ENCODE results near the gene STXBP5L.
A peak's percentile ranks its signal among the peaks of the same experiment; 100 is the strongest.
"Not testable (repeated sequence)": the region's sequence is repeated elsewhere in the genome, so short reads cannot be mapped to it uniquely, and the experiment has no call there.

Gene STXBP5L

GRCh38 chr3:120983841-120984240 is 75.8 kb downstream of the STXBP5L start:
- no peak for DNase-seq
- intact Hi-C loops (cut with DNase I), result no loop called here

GRCh38 chr3:120985242-120985641 is 77.2 kb downstream of the STXBP5L start:
- no peak for DNase-seq
- intact Hi-C loops (cut with DNase I), result no loop called here

- intact Hi-C loops (cut with DNase I), result no loop called here
- no peak for DNase-seq
These were observed 81.0 kb downstream of the STXBP5L start for GRCh38 chr3:120988994-120989393.

GRCh38 chr3:121018917-121019321 is 110.9 kb downstream of the STXBP5L start:
- no peak for DNase-seq
- intact Hi-C loops (cut with DNase I), result no loop called here

- intact Hi-C loops (cut with DNase I), result no loop called here
- DNase-seq, result peak in 1 of 42 donors; percentile 29
These were observed 155.6 kb downstream of the STXBP5L start for GRCh38 chr3:121063628-121064027.

GRCh38 chr3:121064121-121064520 is 156.1 kb downstream of the STXBP5L start:
- DNase-seq, result no peak
- intact Hi-C loops (cut with DNase I), result no loop called here

- intact Hi-C loops (cut with DNase I), result no loop called here
- no peak for DNase-seq
These were observed 164.1 kb downstream of the STXBP5L start for GRCh38 chr3:121072133-121072532.

GRCh38 chr3:121073011-121073410 is 165.0 kb downstream of the STXBP5L start:
- intact Hi-C loops (cut with DNase I), result no loop called here

GRCh38 chr3:121075191-121075590 is 167.2 kb downstream of the STXBP5L start:
- intact Hi-C loops (cut with DNase I), result no loop called here
- DNase-seq, result no peak

More at GRCh38 chr3:121073011-121073410, 165.0 kb downstream of the STXBP5L start:
- DNase-seq, result no peak

GRCh38 chr3:121078378-121079101 is 170.5 kb downstream of the STXBP5L start:
- intact Hi-C loops (cut with DNase I); DNase-seq: not testable (repeated sequence)

GRCh38 chr3:121096953-121097352 is 188.9 kb downstream of the STXBP5L start:
- intact Hi-C loops (cut with DNase I), result no loop called here
- no peak for DNase-seq

GRCh38 chr3:121111086-121111485 is 203.1 kb downstream of the STXBP5L start:
- DNase-seq, result peak in 2 of 42 donors; percentile 13 to 21
- intact Hi-C loops (cut with DNase I), result not testable (repeated sequence)

- intact Hi-C loops (cut with DNase I), result no loop called here
- DNase-seq, result peak in 20 of 42 donors; percentile 1 to 78 (median 24)
These were observed 204.1 kb downstream of the STXBP5L start for GRCh38 chr3:121111914-121112612.

- intact Hi-C loops (cut with DNase I), result no loop called here
- DNase-seq, result no peak
These were observed 218.2 kb downstream of the STXBP5L start for GRCh38 chr3:121126033-121126706.

GRCh38 chr3:121126707-121127035 is 218.7 kb downstream of the STXBP5L start:
- no peak for DNase-seq
- intact Hi-C loops (cut with DNase I), result no loop called here

- intact Hi-C loops (cut with DNase I), result no loop called here
- DNase-seq, result no peak
These were observed 244.6 kb downstream of the STXBP5L start for GRCh38 chr3:121152573-121152972.

- intact Hi-C loops (cut with DNase I), result no loop called here
- DNase-seq, result no peak
These were observed 245.8 kb downstream of the STXBP5L start for GRCh38 chr3:121153851-121154250.

- intact Hi-C loops (cut with DNase I), result no loop called here
- no peak for DNase-seq
These were observed 247.0 kb downstream of the STXBP5L start for GRCh38 chr3:121155028-121155427.

- intact Hi-C loops (cut with DNase I), result no loop called here
- no peak for DNase-seq
These were observed 257.4 kb downstream of the STXBP5L start for GRCh38 chr3:121165397-121165837.

Measured in head of caudate nucleus (tissue), 42 donors.